GM10248 (cell line): ENCODE results near the gene MRNIP.

Experiments used
- CTCF ChIA-PET: fragments of 300-600 bp; sonication (Branson Sonifier 250); formaldehyde crosslinking; extraction: SDS; loops from one replicate; lab custom pipeline; 2021; ENCODE audit warnings: antibody characterized with exemption; lab: Yijun Ruan, JAX
- POLR2A ChIA-PET: fragments of 350-650 bp; sonication (Branson Sonifier 250); formaldehyde crosslinking; extraction: SDS; loops from one replicate; lab custom pipeline; 2020; ENCODE audit warnings: antibody characterized with exemption; lab: Yijun Ruan, JAX
- DNase-seq: peaks from one replicate; pipeline ENCODE4 v3.0.0; 2012; ENCODE audit errors: extremely low spot score
- TF ChIP-seq, protein P1 (sequence below): IDR thresholded peaks from 2 replicates; pipeline ENCODE4 v1.5.1; 2012; ENCODE audit warnings: mild to moderate bottlenecking, low read depth; ENCODE audit errors: extremely low read depth, missing control alignments, control extremely low read depth

MRNIP gene

DNA sequence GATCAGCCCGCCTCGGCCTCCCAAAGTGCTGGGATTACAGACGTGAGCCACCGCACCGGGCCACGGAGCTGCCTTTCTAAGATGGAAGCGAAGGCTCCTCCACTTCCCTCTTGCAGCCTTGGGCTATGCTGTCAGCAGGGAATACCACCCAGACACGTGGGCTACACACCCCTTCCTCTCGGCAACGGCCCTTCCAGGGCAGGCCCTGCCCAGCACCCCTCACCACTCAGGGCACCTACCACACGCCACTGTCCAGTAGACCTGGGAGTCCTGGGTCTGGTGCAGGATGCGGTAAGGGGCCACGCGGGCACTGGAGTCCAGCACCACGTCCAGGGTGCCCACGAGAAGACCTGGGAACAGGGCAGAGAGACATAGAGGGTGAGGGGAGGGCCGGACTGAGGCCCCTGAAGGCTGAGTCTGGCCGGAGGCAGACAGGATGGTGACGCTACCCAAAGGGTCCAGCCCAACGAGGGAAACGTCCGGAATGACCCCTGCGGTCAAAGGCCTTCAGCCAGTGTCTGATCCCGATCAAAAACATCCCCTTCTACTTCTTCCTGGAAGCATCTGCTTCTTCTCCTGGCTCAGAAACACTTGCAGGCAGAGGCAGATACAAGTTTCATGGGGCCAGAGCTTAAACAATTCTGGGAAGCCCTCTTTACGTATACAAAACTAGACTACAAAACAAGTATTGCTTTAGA is 46.0 kb upstream of the MRNIP start:
- no peak for DNase-seq
- ChIA-PET POLR2A (no interaction called here), CTCF (interaction anchor here (1.7 to 3.0 kb wide), 2 partner anchors 102 to 110 kb away, joined by 5 to 20 read pairs; partner anchors contain the start of gene LTC4S)
- TF ChIP-seq, protein P1, sequence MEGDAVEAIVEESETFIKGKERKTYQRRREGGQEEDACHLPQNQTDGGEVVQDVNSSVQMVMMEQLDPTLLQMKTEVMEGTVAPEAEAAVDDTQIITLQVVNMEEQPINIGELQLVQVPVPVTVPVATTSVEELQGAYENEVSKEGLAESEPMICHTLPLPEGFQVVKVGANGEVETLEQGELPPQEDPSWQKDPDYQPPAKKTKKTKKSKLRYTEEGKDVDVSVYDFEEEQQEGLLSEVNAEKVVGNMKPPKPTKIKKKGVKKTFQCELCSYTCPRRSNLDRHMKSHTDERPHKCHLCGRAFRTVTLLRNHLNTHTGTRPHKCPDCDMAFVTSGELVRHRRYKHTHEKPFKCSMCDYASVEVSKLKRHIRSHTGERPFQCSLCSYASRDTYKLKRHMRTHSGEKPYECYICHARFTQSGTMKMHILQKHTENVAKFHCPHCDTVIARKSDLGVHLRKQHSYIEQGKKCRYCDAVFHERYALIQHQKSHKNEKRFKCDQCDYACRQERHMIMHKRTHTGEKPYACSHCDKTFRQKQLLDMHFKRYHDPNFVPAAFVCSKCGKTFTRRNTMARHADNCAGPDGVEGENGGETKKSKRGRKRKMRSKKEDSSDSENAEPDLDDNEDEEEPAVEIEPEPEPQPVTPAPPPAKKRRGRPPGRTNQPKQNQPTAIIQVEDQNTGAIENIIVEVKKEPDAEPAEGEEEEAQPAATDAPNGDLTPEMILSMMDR = no peak

- ChIA-PET CTCF (interaction anchor here (0.7 to 1.6 kb wide), 2 partner anchors 10 to 189 kb away, joined by 3 to 4 read pairs; no protein-coding TSS in a partner anchor), POLR2A (interaction anchor here (0.6 kb wide), 1 partner anchor 64 kb away, joined by 7 read pairs; no protein-coding TSS in a partner anchor)
- TF ChIP-seq, protein P1 = no peak
- DNase-seq = no peak
Measured at GRCh38 chr5:179902763-179903158, 44.1 kb upstream of the MRNIP start.

DNA sequence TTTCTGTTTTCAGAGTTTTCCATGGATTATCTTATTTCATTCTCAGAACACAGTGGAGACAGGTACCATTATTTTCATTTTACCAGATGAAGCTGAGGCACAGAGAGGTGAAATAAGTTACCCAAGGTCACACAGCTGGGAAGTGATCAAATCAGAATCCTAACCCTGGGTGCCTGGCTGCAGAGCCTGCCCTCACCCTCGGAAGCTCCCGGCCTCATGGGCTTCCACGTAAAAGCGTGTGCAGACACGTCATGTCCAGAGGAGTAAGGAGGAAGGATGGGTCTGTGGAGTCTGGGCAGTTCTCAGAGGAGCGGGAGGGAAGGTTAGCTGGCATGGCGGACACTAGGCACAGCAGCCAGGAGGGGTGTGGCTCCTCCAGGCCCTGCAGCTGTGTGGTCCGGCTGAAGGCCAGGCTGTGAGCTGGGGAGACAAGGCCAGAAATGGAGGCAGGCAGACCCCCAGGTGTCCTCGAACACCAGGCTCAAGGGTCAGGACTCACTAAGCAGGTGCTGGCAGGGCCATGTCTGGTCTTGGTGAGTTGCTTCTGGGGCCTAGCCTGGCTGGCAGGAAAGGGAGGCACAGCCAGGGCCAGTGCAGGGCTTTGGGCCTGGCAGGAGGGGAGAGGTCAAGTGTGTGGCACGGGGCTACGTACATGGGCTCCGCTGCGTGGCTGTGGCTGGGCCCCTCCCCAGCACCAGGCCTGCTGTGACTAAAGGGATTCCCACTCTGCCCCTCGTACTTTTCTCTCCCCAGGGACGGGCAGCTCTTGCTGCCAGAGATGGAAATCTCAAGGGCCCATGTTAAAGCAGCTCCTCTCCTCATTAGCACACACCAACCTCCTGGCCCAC is 43.5 kb upstream of the MRNIP start:
- TF ChIP-seq, protein P1 = no peak
- CTCF ChIA-PET = interaction anchor here (1.3 to 1.6 kb wide), 2 partner anchors 10 to 189 kb away, joined by 3 to 5 read pairs; no protein-coding TSS in a partner anchor
- no peak for DNase-seq
- POLR2A ChIA-PET = interaction anchor here (0.6 kb wide), 1 partner anchor 63 kb away, joined by 7 read pairs; no protein-coding TSS in a partner anchor

- ChIA-PET CTCF (interaction anchor here (1.3 to 1.6 kb wide), 2 partner anchors 9 to 190 kb away, joined by 3 to 5 read pairs; no protein-coding TSS in a partner anchor), POLR2A (no interaction called here)
- no peak for DNase-seq
- TF ChIP-seq, protein P1 = no peak
Measured at GRCh38 chr5:179901462-179901861, 42.8 kb upstream of the MRNIP start.

GRCh38 chr5:179900711-179901110 is 42.1 kb upstream of the MRNIP start:
- CTCF ChIA-PET = no interaction called here
- POLR2A ChIA-PET = no interaction called here
- TF ChIP-seq, protein P1 = no peak
- DNase-seq = no peak

- POLR2A ChIA-PET = no interaction called here
- no peak for DNase-seq
- TF ChIP-seq, protein P1 = no peak
- CTCF ChIA-PET = interaction anchor here (0.9 to 1.0 kb wide), 2 partner anchors 16 to 98 kb away, joined by 3 read pairs; no protein-coding TSS in a partner anchor
Measured at GRCh38 chr5:179900206-179900605, 41.6 kb upstream of the MRNIP start.
